Epidermal melanocyte (primary cell): Measurements from ENCODE around the gene KLHL41.
"Not testable (repeated sequence)": the region's sequence is repeated elsewhere in the genome, so short reads cannot be mapped to it uniquely, and the experiment has no call there.

Experiments used
- DNase-seq: peaks from one replicate; pipeline ENCODE4 v3.0.0; 2011; ENCODE audit warnings: low spot score; ENCODE audit not compliant: insufficient read length

Gene KLHL41

GRCh38 chr2:169509955-169510354 is 453 bp downstream of the KLHL41 start:
- no peak for DNase-seq

DNA sequence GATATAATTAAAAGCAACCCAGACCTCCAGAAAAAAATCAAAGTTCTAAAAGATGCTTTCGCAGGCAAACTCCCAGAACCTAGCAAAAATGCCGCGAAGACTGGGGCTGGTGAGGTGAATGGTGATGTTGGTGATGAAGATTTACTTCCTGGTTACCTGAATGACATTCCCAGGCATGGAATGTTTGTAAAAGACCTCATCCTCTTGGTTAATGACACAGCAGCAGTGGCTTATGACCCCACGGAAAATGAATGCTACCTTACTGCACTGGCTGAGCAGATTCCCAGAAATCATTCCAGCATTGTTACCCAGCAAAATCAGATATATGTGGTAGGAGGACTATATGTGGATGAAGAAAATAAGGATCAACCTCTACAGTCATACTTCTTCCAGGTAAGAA is 994 bp downstream of the KLHL41 start:
- no peak for DNase-seq

GRCh38 chr2:169511818-169512217 is 2.3 kb downstream of the KLHL41 start:
- no peak for DNase-seq

DNA sequence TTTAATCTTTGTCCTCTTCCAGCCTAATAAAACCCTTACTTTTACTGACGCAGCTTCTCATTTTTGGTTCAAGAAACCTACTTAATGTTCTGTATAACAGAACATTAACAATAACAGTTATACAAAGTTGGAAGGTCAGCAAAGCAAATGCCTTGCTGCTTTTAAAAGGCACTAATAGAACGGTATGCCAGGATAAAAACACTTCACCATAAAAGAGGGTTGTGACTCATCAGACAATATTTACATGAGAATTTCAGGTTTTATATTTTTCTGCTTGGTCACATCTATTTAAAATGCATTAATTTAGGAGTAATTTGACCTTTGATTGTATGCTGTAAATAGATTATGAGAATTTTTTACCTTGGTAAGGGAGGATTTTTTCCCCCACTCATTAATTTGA is 3.0 kb downstream of the KLHL41 start:
- DNase-seq = no peak

DNA sequence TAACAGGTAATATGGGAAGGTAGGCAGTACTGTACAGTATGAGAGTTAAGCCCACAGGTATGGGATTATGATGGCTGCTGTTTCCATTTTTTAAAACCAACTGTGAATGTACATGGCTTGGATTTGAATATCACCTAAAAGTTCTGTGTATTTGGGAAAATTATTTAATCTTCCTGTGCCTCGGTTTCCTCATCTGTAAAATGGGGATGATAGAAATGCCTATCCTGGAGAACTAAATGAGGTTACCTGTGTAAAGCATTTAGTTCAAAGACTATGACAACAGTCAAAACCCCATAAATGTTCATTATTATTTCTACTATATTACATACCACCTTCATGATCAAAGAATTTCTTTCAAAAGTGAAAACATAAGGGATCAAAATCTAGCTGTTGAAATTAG is 3.6 kb downstream of the KLHL41 start:
- no peak for DNase-seq

GRCh38 chr2:169513926-169514325 is 4.4 kb downstream of the KLHL41 start:
- DNase-seq = no peak

DNA sequence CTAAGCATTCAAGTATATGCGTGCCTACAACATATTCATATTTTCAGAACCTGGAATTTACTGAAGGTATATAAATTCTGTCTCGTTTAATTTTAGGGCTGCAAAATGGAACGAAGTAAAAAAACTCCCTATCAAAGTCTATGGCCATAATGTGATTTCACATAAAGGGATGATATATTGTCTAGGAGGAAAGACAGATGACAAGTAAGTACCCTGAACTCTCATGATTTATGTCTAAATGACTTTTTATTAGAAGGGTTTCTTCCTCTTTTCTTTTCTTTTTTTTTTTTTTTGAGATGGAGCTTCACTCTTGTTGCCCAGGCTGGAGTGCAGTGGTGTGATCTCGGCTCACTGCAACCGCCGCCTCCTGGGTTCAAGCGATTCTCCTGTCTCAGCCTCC is 5.3 kb downstream of the KLHL41 start:
- DNase-seq = not testable (repeated sequence)

DNA sequence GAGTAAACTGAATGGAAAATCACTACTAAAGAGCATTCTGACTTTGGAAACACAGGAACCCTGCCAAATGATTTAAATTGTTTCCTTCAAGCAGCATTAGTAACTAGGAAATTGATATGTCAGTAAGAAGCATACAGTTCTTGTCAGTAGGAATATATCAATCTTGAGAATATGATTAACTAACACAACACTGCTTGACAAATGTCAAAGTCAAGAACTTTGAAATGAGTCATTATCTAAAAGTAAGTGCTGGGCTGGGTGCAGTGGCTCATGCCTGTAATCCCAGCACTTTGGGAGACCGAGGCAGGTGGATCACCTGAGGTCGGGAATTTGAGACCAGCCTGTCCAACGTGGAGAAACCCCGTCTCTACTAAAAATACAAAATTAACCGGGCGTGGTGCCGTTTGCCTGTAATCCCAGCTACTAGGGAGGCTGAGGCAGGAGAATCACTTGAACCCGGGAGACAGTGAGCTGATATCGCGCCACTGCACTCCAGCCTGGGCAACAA is 7.0 kb downstream of the KLHL41 start:
- not testable (repeated sequence) for DNase-seq

DNA sequence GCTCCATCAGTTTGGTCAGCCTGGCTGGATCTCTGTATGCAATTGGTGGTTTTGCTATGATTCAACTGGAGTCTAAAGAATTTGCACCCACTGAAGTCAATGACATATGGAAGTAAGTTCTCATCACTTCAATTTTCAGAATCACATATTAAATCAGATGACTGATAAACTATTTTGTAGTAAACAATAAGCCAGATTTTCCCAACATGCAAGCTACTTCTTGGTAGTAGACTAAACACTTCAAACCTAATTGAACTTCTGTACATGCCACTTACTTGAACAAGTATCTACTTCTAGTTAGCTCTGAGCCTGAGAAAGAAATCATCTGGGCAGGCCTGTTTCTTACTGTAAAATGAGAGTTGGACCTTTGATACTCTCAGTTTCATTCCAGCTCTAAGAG is 11.4 kb downstream of the KLHL41 start:
- DNase-seq = no peak

DNA sequence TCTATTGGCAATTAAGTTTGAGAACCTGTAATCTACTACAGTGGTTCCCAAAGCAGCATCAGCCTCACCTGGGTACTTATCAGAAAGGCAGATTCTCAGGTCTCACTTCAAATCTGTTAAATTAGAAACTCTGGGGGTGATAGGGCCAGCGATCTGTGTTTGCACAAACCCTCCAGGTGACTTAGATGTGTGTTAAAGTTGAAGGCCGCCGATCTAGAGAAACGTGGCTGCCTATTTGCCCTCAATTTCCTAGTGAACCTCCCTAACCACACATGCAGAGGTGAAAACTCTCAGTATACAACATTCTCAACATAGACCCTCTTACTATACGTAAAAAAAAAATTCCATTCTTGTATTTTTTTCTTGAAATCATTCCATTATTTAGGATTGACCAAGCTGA is 14.2 kb downstream of the KLHL41 start:
- no peak for DNase-seq

GRCh38 chr2:169525434-169525833 is 15.9 kb downstream of the KLHL41 start:
- DNase-seq = no peak

GRCh38 chr2:169526451-169526850 is 16.9 kb downstream of the KLHL41 start:
- no peak for DNase-seq

DNA sequence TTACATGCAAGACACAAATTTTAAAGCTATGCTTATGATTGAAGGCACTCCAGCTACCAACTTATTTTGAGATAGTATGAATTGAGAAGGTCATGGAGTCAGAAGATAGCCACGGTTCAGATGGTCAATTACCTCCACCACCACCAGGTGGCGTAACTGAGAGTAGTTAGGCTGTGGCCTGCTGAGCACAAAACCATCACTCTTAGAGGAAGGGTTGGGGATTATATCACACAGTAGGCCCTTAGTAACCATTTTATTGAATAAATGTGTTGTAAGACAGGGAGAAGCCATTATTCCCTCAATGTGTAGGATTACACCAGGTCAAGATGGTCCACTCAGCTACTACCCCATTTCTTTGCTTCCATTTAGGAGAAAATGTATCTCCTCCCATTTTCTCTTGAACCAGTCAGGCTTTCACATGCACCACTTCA is 18.8 kb downstream of the KLHL41 start:
- no peak for DNase-seq

GRCh38 chr2:169539460-169539859 is 30.0 kb downstream of the KLHL41 start:
- not testable (repeated sequence) for DNase-seq

GRCh38 chr2:169540146-169540545 is 30.6 kb downstream of the KLHL41 start:
- DNase-seq = no peak

GRCh38 chr2:169542433-169542832 is 32.9 kb downstream of the KLHL41 start:
- DNase-seq = no peak

DNA sequence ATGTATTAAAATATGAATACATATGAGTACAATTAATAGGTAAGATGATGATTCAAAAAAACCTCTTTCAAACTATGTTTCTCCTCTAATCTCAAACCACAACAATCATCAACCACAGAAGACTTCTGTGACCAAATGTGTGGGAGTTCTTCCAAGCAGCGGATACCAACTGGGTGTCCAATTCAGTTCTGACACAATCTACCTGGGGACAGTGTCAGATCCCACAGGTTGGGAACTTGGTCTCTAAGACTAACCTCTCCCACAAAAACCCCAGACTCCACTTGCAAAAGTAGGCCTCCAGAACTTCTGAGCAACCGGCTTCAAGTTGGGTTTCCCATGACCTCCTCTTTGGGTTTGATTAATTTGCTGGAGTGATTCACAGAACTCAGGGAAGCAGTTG is 37.3 kb downstream of the KLHL41 start:
- DNase-seq = no peak

DNA sequence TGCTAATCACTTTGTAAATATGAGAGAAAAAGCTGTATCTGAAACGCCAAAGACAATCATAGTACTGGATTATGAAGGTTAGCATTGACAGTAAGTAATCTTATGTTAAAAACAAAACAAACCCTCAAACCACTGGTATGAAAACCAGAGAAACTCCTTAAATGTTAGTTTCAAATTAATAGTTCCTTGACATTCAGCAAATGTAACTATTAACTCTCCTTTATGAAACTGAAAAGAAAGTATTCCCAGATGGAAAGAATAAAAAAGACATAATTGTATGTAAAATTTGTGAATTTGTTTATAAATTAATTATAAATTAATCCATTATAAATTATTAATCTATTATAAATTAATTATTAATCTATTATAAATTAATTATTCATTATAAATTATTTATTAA is 51.9 kb downstream of the KLHL41 start:
- DNase-seq = no peak

GRCh38 chr2:169562084-169562483 is 52.6 kb downstream of the KLHL41 start:
- not testable (repeated sequence) for DNase-seq

- no peak for DNase-seq
Measured at GRCh38 chr2:169562519-169562918, 53.0 kb downstream of the KLHL41 start.

DNA sequence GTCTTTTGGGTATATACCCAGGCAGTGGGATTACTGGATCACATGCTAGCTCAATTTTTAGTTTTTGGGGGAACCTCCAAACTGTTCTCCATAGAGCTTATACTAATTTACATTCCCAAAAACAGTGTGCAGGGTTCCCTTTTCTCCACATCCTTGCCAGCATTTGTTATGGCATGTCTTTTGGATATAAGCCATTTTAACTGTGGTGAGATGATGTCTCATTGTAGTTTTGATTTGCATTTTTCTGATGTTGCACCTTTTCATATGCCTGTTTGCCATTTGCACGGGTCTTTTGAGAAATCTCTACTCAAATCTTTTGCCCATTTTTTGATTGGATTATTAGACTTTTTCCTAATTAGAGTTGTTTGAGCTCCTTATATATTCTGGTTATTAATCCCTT is 56.2 kb downstream of the KLHL41 start:
- DNase-seq = no peak

DNA sequence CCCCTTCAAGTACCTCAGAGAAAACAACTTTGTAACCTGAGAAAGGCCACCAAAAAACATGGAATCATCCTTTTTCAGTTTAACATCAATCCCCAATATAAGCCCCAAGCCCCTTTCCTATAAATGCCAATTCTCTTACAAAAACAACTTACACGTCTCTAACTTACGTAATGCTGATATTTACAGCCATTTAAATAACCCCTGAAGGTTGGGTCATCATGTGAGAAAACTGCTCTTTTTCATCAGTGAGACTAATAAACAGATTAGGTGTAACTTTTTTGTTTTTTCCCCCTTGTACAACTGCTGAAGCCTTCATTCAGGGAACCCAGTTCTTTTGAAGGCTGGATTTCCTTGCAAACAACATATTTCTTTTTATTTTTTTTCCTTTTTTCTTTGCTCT is 60.4 kb downstream of the KLHL41 start:
- no peak for DNase-seq

- not testable (repeated sequence) for DNase-seq
Measured at GRCh38 chr2:169570752-169571151, 61.2 kb downstream of the KLHL41 start.

DNA sequence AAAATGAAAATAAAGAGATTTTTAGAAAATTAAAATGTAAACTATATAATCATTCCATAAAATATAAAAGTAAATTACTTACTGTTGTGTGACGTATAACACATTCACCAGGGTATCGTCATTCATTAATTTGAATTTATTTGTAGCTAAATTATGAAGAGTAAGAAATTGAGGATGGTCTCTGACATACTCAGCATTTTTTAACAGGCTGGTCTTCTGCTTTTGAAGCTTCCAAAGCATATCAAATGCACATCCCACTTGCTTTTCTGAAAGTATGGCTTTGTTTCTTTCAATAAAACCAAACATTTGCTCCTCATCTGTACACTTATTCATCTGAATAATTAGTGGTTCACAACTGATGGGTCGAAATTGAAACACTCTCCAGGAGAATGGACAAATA is 62.1 kb downstream of the KLHL41 start:
- DNase-seq = no peak
